ENCODE data around the gene CTDP1. TPM values are rescaled to one million over a fixed set of nuclear protein-coding genes. Genes with fewer than 3 reads are reported as not detected.

Gene CTDP1
- total and polyA plus RNA-seq, 9 of the 15 experiments (the other 6 are each of a cell fraction or from before 2014, with no cell fraction given), result 0.07 to 19.2 (median 4.0) TPM

GRCh38 chr18:79776674-79777073 lies 97.1 kb downstream of the CTDP1 start:
- Histone ChIP-seq H3K4me1 (replicated peaks in 1 of 2; ENCODE audit: control insufficient read depth in 2 of 2, insufficient read depth in 2 of 2, low read length in 2 of 2) (peaks cover 0 to 5% of the 10 kb centered on the region in 2 experiments; a peak in 2 of 5 replicates), H3K36me3 (ENCODE audit: control insufficient read depth, insufficient read depth, low read length) (no peaks in the 10 kb centered on the region), H2AFZ (ENCODE audit: low read depth, low read length) (no peak overlapping the region), H4K20me1 (replicated peaks; ENCODE audit: control insufficient read depth, insufficient read depth, low read length) (no peaks in the 10 kb centered on the region), H3K9me3 (replicated peaks; ENCODE audit: control insufficient read depth, insufficient read depth, low read depth, low read length) (no peaks in the 10 kb centered on the region), H3K27me3 (ENCODE audit: control insufficient read depth in 2 of 2, insufficient read depth in 2 of 2, low read length in 2 of 2) (peaks cover 17 to 87% of the 10 kb centered on the region in 2 experiments), H3K79me2 (ENCODE audit: control insufficient read depth, insufficient read depth, low read length) (no peaks in the 10 kb centered on the region), H3K9me1 (ENCODE audit: control insufficient read depth, insufficient read depth, low read length) (no peaks in the 10 kb centered on the region), H3K4me2 (ENCODE audit: insufficient read depth, low read length) (no peak overlapping the region), H3K9ac (ENCODE audit: insufficient read depth in 1 of 2, low read depth in 2 of 2, low read length in 2 of 2) (no peak overlapping the region), H3K4me3 (no peak overlapping the region), H3K27ac (ENCODE audit: extremely low read depth, low read depth, low read length) (no peak overlapping the region)
- ChIA-PET CTCF (ENCODE audit: low intra/inter-chr PET ratio) (no interaction called here), POLR2A (interaction anchor here (0.9 kb wide), 1 partner anchor 185 kb away, joined by 4 read pairs; no protein-coding TSS in a partner anchor)
- intact Hi-C loops (cut with micrococcal nuclease) (no loop called here), in situ Hi-C loops (cut with MboI) (no loop called here)
- ATAC-seq (no peak), FAIRE-seq (no peak), DNase-seq (ENCODE audit: extremely low read depth in 1 of 4, low spot score in 3 of 4) (no peak)
- TF ChIP-seq ZNF263 (CRISPR knock-in tag; IDR thresholded peaks at IDR 0.05; ENCODE audit: borderline replicate concordance), result peak; percentile 76
- TF ChIP-seq, protein P1, sequence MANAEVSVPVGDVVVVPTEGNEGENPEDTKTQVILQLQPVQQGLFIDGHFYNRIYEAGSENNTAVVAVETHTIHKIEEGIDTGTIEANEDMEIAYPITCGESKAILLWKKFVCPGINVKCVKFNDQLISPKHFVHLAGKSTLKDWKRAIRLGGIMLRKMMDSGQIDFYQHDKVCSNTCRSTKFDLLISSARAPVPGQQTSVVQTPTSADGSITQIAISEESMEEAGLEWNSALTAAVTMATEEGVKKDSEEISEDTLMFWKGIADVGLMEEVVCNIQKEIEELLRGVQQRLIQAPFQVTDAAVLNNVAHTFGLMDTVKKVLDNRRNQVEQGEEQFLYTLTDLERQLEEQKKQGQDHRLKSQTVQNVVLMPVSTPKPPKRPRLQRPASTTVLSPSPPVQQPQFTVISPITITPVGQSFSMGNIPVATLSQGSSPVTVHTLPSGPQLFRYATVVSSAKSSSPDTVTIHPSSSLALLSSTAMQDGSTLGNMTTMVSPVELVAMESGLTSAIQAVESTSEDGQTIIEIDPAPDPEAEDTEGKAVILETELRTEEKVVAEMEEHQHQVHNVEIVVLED (CRISPR knock-in tag; IDR thresholded peaks at IDR 0.05), result no peak
- BruUV-seq (replicated peaks), result no TSS peak
- WGBS (ENCODE audit: insufficient coverage, low coverage, missing lambda C conversion rate), result 0% methylated on average over 2 of the region's 2 CpGs

DNA sequence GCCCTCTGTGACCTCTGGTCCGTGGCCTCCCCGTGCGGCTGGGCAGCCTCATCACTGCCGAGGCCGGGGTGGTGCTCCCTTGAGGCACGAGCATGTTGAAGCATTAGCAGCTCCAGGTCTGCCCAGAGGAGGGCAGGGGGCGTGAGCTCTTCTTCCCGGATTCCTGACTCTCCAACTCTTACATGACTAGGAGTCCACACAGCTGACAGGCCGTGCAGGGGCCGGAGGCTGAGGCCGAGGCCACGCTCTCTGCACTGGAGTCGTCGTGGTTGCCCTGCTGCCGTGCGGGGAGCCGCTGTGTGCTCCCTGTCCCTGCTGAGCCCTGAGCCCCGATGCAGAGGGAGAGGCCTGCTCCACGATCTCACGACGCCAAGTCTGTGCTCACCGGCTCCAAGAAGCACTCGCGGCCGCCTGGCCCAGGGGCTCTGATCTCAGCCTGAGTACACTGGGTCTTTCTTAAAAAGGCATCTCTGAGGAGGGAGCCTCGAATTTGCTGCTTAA lies 98.7 kb downstream of the CTDP1 start:
- H3K9me1 ChIP-seq (ENCODE audit: control insufficient read depth, insufficient read depth, low read length), result no peaks in the 10 kb centered on the region
- no peak overlapping the region for H3K4me2 ChIP-seq (ENCODE audit: insufficient read depth, low read length)
- H3K4me1 ChIP-seq (replicated peaks in 1 of 2; ENCODE audit: control insufficient read depth in 2 of 2, insufficient read depth in 2 of 2, low read length in 2 of 2), result peaks cover 0 to 5% of the 10 kb centered on the region in 2 experiments; a peak in 2 of 5 replicates
- H3K27me3 ChIP-seq (ENCODE audit: control insufficient read depth in 2 of 2, insufficient read depth in 2 of 2, low read length in 2 of 2), result peaks cover 11 to 84% of the 10 kb centered on the region in 2 experiments
- CTCF ChIA-PET (ENCODE audit: low intra/inter-chr PET ratio), result no interaction called here
- no peak overlapping the region for H2AFZ ChIP-seq (ENCODE audit: low read depth, low read length)
- no TSS peak for BruUV-seq (replicated peaks)
- 7% methylated on average over 14 of the region's 26 CpGs for WGBS (ENCODE audit: insufficient coverage, low coverage, missing lambda C conversion rate)
- no peaks in the 10 kb centered on the region for H3K36me3 ChIP-seq (ENCODE audit: control insufficient read depth, insufficient read depth, low read length)
- no peak for ATAC-seq
- no peaks in the 10 kb centered on the region for H3K79me2 ChIP-seq (ENCODE audit: control insufficient read depth, insufficient read depth, low read length)
- no peaks in the 10 kb centered on the region for H3K9me3 ChIP-seq (replicated peaks; ENCODE audit: control insufficient read depth, insufficient read depth, low read depth, low read length)
- no peaks in the 10 kb centered on the region for H4K20me1 ChIP-seq (replicated peaks; ENCODE audit: control insufficient read depth, insufficient read depth, low read length)
- H3K4me3 ChIP-seq, result no peak overlapping the region
- no peak overlapping the region for H3K27ac ChIP-seq (ENCODE audit: extremely low read depth, low read depth, low read length)
- DNase-seq (ENCODE audit: extremely low read depth in 1 of 4, low spot score in 3 of 4), result no peak
- intact Hi-C loops (cut with micrococcal nuclease), result no loop called here
- H3K9ac ChIP-seq (ENCODE audit: insufficient read depth in 1 of 2, low read depth in 2 of 2, low read length in 2 of 2), result no peak overlapping the region
- POLR2A ChIA-PET, result no interaction called here
- no peak for FAIRE-seq
- in situ Hi-C loops (cut with MboI), result no loop called here
- TF ChIP-seq RBM22 (IDR thresholded peaks at IDR 0.05; ENCODE audit: low read depth, low read length, poor library complexity, severe bottlenecking) (no peak), CREB1 (IDR thresholded peaks at IDR 0.05) (no peak), CREB1 (CRISPR knock-in tag; IDR thresholded peaks at IDR 0.05) (no peak), SNAPC5 (CRISPR knock-in tag; IDR thresholded peaks at IDR 0.05) (no peak), NCOR1 (IDR thresholded peaks at IDR 0.05) (no peak), CLOCK (CRISPR knock-in tag; IDR thresholded peaks at IDR 0.05; ENCODE audit: borderline replicate concordance) (no peak)
- TF ChIP-seq, protein P2, sequence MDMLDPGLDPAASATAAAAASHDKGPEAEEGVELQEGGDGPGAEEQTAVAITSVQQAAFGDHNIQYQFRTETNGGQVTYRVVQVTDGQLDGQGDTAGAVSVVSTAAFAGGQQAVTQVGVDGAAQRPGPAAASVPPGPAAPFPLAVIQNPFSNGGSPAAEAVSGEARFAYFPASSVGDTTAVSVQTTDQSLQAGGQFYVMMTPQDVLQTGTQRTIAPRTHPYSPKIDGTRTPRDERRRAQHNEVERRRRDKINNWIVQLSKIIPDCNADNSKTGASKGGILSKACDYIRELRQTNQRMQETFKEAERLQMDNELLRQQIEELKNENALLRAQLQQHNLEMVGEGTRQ (CRISPR knock-in tag; IDR thresholded peaks at IDR 0.05), result no peak
